DOHH2 (cell line): Measurements from ENCODE around the gene TUBA8.

ENCODE experiments used
- EZH2phosphoT487 ChIP-seq: fragments of 200-600 bp; sonication (generic); IDR thresholded peaks from 2 replicates; pipeline ENCODE4 v1.6.1; 2017; ENCODE audit warnings: borderline replicate concordance, mild to moderate bottlenecking, antibody characterized with exemption, low read length, moderate library complexity, mixed read lengths
- TF ChIP-seq, protein P1 (sequence below): fragments of 200-600 bp; sonication (generic); IDR thresholded peaks from one replicate; pipeline ENCODE4 v1.5.1; 2014; ENCODE audit warnings: antibody characterized with exemption, mild to moderate bottlenecking, low read depth, low read length; ENCODE audit not compliant: poor library complexity, severe bottlenecking

DNA sequence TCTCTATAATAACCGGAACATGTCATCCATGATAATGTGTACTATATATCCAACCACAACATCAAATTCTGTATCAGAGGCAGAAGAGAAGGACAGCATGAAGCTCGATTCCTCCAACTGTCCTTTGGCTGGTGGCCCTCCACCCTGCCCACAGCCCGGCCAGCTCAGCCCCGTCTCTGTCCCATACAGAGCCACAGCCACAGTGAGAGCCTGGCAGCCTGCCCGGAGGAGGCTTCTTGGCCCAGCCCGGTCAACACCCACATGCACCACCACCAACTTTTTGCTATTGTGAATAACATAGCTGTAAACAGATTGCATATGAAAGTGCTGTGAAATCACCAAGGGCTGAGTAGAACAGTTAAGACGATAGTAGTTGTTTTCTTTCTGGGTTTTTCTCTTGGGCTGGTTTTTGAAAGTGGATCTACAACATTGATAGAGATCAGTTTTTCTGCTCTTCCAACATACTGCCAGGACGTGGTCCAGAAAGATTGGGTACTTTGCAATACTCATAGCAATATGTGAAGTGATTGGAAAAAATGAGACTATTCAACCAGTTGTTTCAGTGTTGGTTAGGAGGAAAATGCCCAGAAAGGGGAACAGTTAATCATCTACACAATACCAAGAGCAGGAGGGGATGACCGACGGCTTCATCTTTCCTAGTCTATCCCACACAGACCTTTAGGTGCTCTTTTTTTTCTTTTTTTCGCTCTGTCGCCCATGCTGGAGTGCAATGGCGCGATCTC, 6.9 kb upstream of the TUBA8 start:
- TF ChIP-seq, protein P1, sequence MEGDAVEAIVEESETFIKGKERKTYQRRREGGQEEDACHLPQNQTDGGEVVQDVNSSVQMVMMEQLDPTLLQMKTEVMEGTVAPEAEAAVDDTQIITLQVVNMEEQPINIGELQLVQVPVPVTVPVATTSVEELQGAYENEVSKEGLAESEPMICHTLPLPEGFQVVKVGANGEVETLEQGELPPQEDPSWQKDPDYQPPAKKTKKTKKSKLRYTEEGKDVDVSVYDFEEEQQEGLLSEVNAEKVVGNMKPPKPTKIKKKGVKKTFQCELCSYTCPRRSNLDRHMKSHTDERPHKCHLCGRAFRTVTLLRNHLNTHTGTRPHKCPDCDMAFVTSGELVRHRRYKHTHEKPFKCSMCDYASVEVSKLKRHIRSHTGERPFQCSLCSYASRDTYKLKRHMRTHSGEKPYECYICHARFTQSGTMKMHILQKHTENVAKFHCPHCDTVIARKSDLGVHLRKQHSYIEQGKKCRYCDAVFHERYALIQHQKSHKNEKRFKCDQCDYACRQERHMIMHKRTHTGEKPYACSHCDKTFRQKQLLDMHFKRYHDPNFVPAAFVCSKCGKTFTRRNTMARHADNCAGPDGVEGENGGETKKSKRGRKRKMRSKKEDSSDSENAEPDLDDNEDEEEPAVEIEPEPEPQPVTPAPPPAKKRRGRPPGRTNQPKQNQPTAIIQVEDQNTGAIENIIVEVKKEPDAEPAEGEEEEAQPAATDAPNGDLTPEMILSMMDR, result no peak
- TF ChIP-seq EZH2phosphoT487, result no peak
